Cardiac fibroblast (primary cell): ENCODE results near the gene SHB.

Experiments used
- DNase-seq, 2 donors: peaks; one replicate each; pipeline versions ENCODE4 v3.0.0 to v3.0.0-alpha.2; 2010; ENCODE audit warnings: low read depth in 2 of 2
- H3K4me3 ChIP-seq, 2 donors: replicated peaks in 1 of 2; 1 replicate in 1 of 2; 2 replicates in 1 of 2; pipeline ENCODE4 v1.5.1; 2011; ENCODE audit warnings: low read depth in 2 of 2, low read length in 2 of 2, mild to moderate bottlenecking in 2 of 2, moderate library complexity in 1 of 2
- CTCF ChIP-seq: IDR thresholded peaks from one replicate; pipeline ENCODE4 v1.5.1; 2011; ENCODE audit warnings: low read depth, mild to moderate bottlenecking, low read length, inconsistent platforms

Gene SHB

DNA sequence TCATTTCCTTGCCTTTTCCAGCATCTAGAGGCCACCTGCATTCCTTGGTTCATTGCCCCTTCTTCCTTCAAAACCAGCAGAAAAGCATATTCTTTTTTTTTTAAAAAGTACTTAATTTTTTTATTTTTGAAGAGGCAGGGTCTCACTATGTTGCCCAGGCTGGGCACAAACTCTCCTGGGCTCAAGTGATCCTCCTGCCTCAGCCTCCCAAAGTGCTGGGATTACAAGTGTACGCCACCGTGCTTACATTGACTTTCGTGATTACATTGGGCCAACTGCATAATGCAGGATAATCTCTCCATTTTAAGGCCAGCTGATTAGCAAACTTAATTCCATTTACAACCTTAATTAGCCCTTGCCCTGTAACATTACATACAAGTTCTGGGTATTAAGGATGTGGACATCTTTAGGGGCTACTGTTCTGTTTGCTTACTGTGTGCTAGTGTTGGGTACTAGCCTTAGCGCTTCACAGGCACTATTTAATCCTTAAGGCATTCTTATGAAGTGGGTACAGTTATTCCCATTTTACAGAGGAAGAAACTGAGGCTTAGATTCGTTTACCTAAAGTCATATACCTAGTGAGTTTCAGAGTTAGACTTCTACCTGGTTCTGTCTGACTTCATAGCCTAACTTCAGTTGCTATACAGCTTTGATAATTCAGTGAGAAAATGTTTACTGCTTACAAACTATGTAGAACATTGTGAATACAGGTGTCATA, 198.8 kb downstream of the SHB start:
- no peak for DNase-seq
- H3K4me3 ChIP-seq: no peak overlapping the region
- no peak for TF ChIP-seq CTCF
